ENCODE measurements around the gene UBE2N. TPM values are rescaled to one million over a fixed set of nuclear protein-coding genes. Genes with fewer than 3 reads are reported as not detected.
"Not testable (repeated sequence)": the region's sequence is repeated elsewhere in the genome, so short reads cannot be mapped to it uniquely, and the experiment has no call there.

The UBE2N gene
- total RNA-seq, 1 donor from 2014 or later: 22.9 TPM

DNA sequence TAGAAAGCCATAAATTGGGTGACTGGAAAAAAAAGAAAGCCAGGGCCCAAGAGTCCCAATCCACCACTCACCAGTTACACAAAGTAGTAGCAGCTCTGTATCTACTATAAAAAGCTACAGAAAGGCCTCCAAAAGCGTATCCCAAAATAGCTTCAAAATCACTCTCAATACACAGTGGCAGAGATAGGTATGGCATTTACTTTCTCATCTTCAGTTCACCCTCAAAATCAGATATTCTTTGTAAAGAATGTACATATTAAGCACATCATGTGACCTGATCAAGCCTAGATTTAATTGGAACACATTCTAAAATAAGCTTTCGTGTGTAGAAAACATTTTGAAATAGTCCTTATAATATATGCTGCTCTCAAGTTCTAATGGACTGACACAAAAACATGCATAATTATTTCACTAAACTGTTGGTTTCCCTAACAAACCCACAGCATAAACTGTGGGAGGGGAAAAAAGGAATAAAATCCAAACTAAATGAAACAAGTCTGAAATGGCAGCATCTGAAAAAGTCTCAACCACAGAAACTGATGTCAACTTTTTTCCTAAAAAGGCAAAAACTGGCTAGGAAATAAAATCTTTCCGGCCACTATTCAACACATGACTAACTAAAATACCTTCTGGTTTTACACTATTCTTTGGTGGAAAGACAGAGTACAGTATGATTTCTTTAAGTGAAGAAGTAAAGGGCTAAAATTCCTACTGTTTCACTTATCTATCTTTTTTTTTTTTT lies 25.9 kb downstream of the UBE2N start:
- Histone ChIP-seq H3K27me3 (ENCODE audit: control insufficient read depth, insufficient read depth, low read length) (no peaks in the 10 kb centered on the region), H3K4me3 (ENCODE audit: low read depth, low read length) (no peak overlapping the region), H3K36me3 (ENCODE audit: control insufficient read depth, insufficient read depth, low read length) (no peaks in the 10 kb centered on the region)
- no peak for DNase-seq (ENCODE audit: low read depth)
- no peak for FAIRE-seq
- TF ChIP-seq, protein P1, sequence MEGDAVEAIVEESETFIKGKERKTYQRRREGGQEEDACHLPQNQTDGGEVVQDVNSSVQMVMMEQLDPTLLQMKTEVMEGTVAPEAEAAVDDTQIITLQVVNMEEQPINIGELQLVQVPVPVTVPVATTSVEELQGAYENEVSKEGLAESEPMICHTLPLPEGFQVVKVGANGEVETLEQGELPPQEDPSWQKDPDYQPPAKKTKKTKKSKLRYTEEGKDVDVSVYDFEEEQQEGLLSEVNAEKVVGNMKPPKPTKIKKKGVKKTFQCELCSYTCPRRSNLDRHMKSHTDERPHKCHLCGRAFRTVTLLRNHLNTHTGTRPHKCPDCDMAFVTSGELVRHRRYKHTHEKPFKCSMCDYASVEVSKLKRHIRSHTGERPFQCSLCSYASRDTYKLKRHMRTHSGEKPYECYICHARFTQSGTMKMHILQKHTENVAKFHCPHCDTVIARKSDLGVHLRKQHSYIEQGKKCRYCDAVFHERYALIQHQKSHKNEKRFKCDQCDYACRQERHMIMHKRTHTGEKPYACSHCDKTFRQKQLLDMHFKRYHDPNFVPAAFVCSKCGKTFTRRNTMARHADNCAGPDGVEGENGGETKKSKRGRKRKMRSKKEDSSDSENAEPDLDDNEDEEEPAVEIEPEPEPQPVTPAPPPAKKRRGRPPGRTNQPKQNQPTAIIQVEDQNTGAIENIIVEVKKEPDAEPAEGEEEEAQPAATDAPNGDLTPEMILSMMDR (IDR thresholded peaks at IDR 0.05; ENCODE audit: insufficient read depth, low read length, severe bottlenecking): no peak

DNA sequence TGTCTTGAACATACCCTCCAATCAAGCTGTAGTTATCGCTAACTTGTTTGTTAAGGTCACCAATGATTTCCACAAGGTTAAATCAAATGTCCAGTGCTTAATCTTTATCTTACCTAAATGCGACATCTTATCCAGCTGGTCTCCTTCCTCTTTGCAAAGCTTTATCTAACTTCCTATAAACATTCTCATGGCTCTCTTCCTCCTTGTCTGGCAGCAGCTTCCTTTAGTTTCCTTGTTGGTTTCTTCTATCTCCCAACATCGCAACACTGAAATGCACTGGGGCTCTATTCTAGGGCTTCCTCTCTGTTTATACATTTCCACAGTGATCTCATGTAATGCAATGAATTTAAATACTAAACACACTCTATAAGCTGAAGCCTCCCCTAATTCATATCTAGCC lies 28.7 kb downstream of the UBE2N start:
- Histone ChIP-seq H3K4me3 (ENCODE audit: low read depth, low read length) (no peak overlapping the region), H3K36me3 (ENCODE audit: control insufficient read depth, insufficient read depth, low read length) (peaks cover 3% of the 10 kb centered on the region), H3K27me3 (ENCODE audit: control insufficient read depth, insufficient read depth, low read length) (no peaks in the 10 kb centered on the region)
- TF ChIP-seq, protein P1 (IDR thresholded peaks at IDR 0.05; ENCODE audit: insufficient read depth, low read length, severe bottlenecking): no peak
- FAIRE-seq (no peak), DNase-seq (ENCODE audit: low read depth) (peak; percentile 14)

DNA sequence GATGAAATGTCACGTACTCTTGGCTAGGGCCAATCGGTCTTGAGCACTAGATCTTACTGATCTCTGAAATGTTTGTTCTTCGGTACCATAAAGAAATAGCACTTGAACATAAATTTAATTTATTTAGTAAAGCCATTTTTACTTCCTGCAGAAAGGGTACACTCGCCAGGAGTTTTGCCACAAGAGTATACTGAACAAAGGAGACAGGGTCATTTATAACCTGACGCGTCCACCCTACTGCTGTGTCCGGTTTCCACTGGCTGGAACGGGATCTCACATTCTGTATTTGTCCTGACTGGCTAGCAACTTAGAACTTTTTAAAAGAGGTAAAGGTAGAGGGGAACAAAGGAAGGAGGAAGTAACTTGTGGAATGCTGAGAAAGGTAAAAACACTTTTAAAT lies 29.4 kb downstream of the UBE2N start:
- FAIRE-seq; DNase-seq (ENCODE audit: low read depth); H3K27me3 ChIP-seq (ENCODE audit: control insufficient read depth, insufficient read depth, low read length); H3K4me3 ChIP-seq (ENCODE audit: low read depth, low read length); H3K36me3 ChIP-seq (ENCODE audit: control insufficient read depth, insufficient read depth, low read length): not testable (repeated sequence)

DNA sequence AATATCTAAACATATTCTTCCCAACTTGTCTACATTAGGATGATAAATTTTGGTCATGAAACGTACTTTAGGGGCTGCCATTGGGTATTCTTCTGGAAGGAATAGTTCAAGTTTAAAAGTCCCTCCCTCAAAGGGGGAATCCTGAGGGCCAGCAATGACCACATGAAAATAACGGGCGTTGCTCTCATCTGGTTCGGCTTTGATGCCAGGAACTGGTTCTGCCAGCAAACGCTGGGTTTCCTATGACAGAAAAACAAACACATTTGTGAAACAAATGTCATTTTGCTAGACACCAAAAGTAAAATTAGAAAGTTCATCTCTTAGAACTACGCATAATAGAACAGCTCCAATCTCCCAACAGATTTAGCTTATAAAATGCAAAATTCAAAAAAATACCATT lies 30.7 kb downstream of the UBE2N start:
- not testable (repeated sequence) for H3K4me3 ChIP-seq (ENCODE audit: low read depth, low read length); H3K27me3 ChIP-seq (ENCODE audit: control insufficient read depth, insufficient read depth, low read length); H3K36me3 ChIP-seq (ENCODE audit: control insufficient read depth, insufficient read depth, low read length); DNase-seq (ENCODE audit: low read depth); FAIRE-seq

DNA sequence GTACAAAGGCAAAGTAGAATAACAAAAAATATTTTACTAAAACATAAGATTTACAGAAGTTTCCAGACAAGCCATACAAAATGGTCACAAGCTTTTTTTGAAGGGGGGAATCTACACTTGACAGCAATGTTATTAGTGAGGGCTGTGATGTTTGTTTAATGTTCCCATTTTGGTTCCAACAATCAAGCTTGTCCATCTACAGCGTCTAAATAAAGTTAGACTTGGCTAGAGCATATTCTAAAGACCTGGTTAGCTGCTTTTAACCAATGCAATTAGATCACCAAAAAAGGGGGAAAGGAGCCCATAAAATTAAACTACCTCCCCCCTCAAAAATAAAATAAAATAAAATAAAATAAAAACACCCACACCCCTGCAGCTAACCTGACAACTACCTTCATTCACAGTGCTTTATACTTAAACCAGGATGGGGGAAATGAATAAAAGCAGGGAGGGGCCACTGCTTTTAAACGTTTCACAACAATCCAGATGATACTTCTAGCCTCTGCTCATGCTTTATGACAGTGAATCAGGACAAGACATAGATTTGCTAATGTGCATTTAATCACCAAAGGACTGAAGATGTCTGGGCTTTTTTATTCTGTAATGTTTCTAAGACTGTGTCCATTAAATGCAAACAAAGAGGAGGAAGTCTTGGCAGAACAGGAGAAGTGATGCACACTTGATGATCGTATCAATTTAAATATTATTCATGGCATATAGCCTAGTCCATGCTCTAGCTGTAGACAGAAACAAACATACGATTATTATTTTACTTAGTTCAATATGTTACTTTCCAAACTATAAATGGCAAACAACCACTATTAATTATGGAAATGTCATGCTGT lies 32.2 kb downstream of the UBE2N start:
- H3K27me3 ChIP-seq (ENCODE audit: control insufficient read depth, insufficient read depth, low read length); DNase-seq (ENCODE audit: low read depth); H3K36me3 ChIP-seq (ENCODE audit: control insufficient read depth, insufficient read depth, low read length); FAIRE-seq; H3K4me3 ChIP-seq (ENCODE audit: low read depth, low read length): not testable (repeated sequence)

DNA sequence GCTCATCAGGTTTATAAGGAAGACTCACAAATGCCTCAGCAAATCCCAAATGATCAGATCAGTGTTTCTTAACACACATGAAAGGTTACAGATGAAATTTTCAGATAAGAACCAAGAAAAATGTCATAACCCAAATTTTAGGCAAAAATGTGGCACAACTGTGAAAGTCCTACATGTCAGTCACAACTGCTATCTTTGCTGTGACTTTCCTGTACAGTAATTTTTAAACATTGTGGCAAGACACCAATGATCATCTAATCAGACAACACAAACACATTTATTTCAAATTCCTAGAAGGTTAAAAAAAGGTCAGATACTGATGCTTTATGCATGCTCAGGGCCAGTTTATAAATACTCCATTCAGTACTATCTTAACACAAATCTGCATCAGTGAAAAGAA lies 32.9 kb downstream of the UBE2N start:
- Histone ChIP-seq H3K4me3 (ENCODE audit: low read depth, low read length) (no peak overlapping the region), H3K36me3 (ENCODE audit: control insufficient read depth, insufficient read depth, low read length) (peaks cover 5% of the 10 kb centered on the region), H3K27me3 (ENCODE audit: control insufficient read depth, insufficient read depth, low read length) (no peaks in the 10 kb centered on the region)
- TF ChIP-seq, protein P1 (IDR thresholded peaks at IDR 0.05; ENCODE audit: insufficient read depth, low read length, severe bottlenecking): no peak
- FAIRE-seq: no peak
- no peak for DNase-seq (ENCODE audit: low read depth)

DNA sequence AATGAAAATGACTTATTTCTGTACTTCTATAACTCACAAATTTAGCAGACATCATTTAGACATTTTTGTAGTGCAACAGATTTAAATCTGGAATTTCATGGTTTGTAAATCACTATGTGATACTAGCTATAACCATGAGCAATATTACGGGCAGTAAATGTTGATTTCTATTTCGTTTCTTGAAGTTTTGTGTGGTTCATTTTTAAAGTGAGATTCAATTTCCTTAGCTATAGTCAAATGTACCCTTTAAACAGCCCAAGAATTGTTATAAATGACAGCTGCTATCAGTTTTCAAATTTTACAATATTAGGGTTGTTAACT lies 33.8 kb downstream of the UBE2N start:
- Histone ChIP-seq H3K27me3 (ENCODE audit: control insufficient read depth, insufficient read depth, low read length) (no peaks in the 10 kb centered on the region), H3K36me3 (ENCODE audit: control insufficient read depth, insufficient read depth, low read length) (peaks cover 5% of the 10 kb centered on the region), H3K4me3 (ENCODE audit: low read depth, low read length) (no peak overlapping the region)
- DNase-seq (ENCODE audit: low read depth) (no peak), FAIRE-seq (no peak)
- TF ChIP-seq, protein P1 (IDR thresholded peaks at IDR 0.05; ENCODE audit: insufficient read depth, low read length, severe bottlenecking): no peak

Measured in bronchial epithelial cell (primary cell).